HG03520 (cell line): Measurements from ENCODE around the gene MLH1.

Experiments used
- ATAC-seq: cut with Tn5 transposase; IDR thresholded peaks from one replicate; pipeline ENCODE4 v1.9.1; 2021; ENCODE audit warnings: mild to moderate bottlenecking, moderate library complexity; ENCODE audit not compliant: unreplicated experiment

Gene MLH1

DNA sequence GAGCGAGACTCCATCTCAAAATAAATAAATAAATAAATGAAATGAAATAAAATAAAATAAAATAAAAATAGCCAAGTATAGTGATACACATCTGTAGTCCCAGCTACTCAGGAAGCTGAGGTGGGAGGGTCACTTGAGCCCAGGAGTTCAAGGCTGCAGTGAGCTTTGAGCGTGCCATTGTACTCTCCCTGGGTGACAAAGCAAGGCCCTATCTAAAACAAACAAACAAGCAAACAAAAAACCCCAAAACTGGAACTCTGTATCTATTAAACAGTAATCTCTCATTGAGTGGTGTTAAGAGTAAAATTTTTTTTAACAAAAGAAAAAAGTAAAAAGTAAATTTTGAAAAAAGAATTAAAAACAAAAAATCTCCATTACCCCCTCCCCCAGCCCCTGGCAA is 21.2 kb upstream of the MLH1 start:
- ATAC-seq = no peak

DNA sequence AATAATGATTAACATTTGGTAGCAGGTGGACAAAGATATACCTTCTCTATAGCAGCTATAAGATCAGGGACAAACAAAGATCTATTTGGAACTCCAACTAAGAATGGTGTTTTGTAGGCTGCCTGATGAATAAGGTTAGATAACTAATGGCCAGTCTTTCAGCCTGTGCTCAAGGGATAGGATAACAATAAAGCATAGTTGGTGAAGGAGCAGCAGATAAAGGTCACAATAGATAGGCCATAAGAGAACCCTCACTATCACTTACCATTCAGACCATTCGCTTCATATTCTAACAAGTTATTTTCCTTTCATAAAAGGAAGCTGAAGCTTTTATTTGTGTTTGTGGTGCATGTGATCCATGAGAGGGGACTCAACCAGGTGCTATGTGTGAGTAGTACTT is 20.2 kb upstream of the MLH1 start:
- ATAC-seq = no peak

DNA sequence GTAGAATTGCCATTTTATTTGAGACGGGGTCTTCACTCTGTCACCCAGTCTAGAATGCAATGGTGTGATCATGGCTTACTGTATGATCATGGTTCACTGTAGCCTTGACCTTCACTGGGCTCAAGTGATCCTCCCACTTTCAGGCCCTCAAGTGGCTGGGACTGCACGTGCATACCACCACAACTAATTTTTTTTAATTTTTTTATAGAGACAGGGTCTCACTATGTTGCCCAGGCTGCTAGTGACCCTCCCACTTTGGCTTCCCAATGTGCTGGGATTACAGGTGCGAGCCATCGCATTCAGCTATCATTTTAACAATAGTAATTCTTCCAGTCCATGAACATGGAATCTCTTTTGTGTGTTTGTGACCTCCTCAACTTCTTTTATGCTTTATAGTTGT is 12.3 kb upstream of the MLH1 start:
- no peak for ATAC-seq

DNA sequence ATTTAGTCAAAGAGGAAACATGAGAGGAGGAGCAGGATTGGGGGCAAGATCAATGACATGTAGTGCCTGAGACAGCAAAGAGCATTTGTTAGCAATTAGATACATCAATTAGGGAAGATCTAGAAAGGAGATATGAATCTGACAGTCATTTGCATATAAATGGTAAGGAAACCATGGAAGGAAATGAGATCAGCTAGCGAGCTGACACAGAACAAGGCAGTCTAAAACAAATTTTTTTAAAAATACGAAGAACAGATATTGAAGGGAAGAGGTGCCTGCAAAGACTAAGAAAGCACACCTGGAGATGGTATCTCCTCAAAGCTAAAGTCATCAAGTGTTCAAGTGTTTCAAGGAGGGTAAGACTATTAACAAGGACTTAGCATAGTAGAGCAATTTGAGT is 5.0 kb upstream of the MLH1 start:
- no peak for ATAC-seq

DNA sequence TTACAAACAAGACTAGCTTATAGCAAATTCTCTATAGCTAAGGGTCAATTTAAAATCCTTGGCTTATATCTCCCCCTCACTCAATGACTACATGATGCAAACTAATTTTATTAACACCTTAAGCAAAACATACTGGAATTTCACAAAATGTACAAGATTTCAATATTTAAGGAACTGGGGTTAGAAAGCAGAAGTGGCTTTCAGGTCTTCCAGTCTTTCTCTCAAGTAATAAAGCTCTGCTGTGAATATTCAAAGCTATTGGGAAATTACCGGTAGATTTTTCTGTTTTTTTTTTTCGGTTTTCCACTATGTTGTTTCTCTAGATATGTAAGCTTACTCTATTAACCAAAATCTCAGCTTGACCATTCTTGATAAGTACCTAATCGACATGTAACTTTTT is 4.3 kb upstream of the MLH1 start:
- no peak for ATAC-seq

DNA sequence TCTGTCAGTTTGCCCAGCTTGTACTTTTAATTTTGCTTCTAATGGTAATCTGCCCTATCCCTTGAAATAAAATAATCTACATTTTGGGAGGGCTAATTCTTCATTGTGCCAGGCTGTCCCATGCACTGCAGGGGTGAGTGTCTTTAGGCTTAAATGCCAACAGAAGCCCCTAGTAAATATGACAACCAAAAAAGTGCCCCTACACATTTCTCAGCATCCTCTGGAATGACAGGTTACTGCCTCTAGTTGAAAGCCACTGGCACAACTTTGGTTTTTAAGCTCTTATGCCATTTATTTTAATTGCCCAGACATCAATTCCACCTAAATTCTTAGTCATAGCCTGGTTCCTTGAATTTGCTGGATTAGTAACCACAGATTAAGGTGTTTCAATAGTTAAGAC is 3.8 kb upstream of the MLH1 start:
- no peak for ATAC-seq

DNA sequence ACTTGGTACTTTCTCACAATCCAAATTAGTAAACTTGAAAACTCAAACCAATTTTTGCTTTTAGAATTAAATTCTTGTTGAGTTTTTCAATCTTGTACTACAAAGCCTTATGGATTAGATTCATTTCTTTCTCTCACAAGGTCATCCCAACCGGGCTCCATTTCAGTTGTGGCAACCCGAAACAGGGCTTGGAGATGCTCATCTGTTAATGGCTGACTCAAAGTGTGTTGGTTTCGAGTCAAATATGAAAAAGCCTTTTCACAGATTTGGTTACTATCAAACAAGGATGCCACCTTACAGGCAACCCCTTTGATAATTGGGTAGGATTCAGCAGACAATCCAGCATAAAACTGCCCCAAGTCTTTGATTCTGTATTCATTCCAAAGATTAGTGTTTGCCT is 2.2 kb upstream of the MLH1 start:
- no peak for ATAC-seq

DNA sequence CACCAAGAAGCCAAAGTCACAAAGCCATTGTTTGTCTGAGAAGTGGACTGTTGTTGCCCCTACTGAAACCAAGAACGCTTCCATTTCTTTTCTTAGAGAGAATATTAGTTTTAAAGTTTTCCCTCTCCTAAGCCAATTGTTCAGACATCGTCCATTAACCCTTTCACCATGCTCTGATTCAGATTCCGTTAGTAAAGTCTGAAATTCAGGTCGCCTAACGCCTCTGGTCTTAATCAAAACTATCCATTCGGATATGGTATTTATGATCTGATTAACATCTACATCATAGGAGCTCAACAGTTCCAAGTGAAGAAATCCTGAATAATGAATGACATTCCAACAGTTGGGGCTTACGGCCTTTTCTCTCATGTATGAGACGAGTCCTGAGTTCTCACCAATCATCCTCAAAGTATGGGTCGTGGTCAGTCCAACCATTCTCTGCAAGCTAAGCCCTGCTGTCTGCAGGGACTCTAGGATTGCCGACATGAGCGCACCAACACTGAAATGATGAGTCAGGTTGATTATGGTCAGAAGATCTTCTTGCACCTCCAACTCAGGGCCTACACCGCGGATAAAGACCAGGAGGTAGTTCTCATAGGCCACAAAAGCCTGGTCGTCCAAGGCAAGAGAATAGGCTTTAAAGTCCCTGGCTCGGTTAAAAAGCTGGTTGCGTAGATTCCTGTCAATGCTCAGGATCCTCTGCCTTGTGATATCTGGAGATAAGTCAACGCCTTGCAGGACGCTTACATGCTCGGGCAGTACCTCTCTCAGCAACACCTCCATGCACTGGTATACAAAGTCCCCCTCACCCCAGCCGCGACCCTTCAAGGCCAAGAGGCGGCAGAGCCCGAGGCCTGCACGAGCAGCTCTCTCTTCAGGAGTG is 1.2 kb upstream of the MLH1 start:
- ATAC-seq = no peak

DNA sequence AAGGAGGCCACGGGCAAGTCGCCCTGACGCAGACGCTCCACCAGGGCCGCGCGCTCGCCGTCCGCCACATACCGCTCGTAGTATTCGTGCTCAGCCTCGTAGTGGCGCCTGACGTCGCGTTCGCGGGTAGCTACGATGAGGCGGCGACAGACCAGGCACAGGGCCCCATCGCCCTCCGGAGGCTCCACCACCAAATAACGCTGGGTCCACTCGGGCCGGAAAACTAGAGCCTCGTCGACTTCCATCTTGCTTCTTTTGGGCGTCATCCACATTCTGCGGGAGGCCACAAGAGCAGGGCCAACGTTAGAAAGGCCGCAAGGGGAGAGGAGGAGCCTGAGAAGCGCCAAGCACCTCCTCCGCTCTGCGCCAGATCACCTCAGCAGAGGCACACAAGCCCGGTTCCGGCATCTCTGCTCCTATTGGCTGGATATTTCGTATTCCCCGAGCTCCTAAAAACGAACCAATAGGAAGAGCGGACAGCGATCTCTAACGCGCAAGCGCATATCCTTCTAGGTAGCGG is 452 bp upstream of the MLH1 start, which contains the start of gene EPM2AIP1:
Gene EPM2AIP1, minus strand, starts transcription at position 326 of the 520 bp plus-strand sequence. Its CDS starts 54 bp downstream, at position 272.
- peak; percentile 86 for ATAC-seq

DNA sequence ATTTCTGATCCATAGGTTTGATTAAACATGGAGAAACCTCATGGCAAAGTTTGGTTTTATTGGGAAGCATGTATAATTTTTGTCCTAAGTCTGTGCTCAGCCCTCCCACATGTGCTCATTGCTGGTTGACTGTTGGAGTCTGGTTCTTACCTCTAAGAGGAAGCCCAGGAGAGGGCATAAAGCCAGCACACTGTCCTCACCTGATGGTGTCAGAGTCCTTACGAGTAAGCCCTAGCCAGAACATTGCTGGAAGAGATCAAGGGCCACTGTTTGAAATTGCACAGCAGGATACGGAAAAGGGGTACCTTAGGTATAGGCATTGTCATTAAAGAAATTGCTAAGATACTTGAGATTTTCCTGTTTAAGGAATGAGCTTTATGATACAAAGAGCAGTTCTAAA is 21.3 kb downstream of the MLH1 start:
- ATAC-seq = no peak

DNA sequence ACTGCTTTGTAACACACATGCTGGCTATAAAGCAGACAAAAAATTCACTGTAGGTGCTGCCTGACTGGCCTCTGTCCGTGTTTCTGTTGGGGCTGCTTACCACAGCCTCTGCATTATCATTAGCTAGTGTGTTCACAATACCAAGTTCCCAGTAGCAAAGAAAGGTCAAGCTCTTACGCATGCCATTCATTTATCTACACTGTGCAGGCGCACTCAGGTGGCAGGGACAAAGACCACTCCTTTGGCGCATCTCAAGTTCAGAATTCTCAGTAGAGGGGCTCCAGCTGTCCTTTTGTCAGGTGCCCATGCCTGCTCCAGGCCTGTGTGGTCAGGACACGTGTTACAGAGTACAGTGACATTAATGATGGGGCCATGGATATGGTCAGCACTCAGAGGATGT is 22.3 kb downstream of the MLH1 start:
- no peak for ATAC-seq

DNA sequence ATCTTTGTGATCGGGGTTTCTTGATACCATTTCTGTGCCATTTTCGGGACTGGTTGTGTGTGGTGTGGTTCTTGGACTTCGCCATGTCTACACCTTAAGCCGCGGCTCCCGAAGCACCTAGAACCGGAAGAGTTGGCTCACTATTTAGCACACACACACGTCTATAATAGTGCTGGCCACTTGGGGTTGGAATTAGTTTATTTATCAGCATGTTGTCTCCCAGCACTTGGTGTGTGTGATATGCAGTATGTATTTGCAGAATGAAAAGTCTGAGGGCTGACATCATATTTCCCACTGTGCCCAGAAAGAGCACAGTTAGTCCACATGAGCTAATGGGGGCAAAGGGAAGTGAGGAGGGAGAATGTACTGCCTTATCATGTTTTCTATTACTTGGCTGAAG is 23.6 kb downstream of the MLH1 start:
- ATAC-seq = no peak

DNA sequence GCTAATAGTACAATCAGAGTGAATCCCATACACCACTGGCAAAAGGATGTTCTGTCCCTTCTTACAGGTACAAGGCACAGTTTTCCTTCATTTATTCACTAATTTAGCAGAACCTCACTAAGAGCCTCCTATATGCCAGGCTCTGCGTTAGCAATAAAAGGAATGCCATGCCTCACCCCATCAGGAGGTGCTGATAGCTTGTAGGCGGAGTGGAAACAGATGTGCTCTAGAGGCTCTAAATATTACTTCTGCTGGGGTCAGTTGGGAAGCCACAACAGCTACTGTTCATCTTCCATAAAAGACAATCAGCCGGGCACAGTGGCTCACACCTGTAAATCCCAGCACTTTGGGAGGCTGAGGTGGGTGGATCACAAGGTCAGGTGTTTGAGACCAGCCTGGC is 24.4 kb downstream of the MLH1 start:
- ATAC-seq = no peak

DNA sequence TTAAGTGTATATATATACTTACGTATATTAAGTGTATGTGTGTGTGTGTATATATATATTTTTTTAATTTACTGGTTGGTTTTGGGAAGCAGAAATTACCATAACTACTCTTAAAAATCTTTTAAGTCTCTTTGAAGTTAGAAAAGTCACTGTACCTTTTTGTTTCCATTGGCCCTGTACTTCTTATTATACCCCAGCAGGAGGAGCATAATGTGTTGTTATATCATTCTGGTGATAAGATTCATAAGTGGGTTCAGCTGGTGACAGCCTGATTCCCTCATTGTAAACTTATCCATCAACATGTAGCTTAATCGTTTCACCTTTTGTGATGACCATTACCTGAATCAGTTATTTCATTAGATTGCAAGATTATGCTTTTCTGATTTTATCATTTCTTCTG is 30.8 kb downstream of the MLH1 start:
- ATAC-seq = no peak

DNA sequence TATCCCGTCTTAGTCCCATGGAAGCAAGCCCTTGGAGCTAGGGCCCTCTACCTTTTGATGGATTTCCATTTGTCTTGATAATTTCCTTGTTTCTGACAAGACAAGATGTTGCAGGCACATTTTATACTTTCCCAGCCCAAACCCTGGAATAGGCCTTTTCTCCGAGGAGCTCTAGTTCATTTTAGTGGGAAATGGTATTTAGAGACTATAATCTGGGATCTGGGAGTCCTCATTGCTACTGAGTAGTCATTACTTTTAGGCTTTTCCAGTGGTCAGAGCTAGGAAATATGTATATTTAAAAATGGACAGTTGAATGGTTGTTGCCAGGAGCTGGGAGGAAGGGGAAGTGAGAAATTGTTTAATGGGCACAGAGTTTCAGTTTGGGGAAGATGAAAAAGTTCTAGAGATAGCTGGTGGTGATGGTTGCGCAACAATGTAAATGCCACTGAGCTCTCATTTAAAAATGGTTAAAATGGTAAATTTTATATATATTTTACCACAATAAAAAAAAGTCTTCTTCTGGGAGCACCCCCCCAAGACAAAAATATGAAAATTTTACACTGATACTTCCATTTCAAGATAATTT is 31.6 kb downstream of the MLH1 start:
- ATAC-seq = no peak

DNA sequence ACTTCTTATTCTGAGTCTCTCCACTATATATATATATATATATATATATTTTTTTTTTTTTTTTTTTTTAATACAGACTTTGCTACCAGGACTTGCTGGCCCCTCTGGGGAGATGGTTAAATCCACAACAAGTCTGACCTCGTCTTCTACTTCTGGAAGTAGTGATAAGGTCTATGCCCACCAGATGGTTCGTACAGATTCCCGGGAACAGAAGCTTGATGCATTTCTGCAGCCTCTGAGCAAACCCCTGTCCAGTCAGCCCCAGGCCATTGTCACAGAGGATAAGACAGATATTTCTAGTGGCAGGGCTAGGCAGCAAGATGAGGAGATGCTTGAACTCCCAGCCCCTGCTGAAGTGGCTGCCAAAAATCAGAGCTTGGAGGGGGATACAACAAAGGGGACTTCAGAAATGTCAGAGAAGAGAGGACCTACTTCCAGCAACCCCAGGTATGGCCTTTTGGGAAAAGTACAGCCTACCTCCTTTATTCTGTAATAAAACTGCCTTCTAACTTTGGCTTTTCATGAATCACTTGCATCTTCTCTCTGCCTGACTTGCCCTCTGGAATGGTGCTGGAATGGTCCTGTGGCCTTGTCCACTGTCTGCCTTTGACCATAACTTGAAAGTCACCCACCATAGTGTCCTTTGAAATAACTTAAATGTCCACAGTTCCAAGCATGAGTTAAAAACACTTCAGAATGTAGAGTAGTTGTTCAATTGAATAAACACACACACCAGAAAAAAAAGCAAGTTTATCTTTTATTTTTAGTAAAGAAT is 32.4 kb downstream of the MLH1 start:
- no peak for ATAC-seq

DNA sequence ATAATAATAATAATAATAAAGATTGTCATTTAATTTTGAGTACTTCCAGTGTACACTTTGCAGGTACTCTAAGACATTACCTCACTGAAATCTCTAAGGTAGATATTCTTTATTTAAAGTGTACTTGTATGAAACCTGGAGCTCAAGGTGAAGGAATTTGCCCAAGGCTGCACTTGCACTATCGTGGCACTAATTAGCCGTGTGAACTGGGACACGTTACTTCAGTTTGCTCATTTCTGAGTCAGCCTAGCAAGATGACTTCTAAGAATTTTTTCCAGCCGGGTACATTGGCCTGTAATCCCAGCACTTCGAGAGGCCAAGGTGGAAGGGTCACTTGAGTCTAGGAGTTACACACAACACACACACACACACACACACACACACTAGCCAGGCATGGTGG is 33.5 kb downstream of the MLH1 start:
- no peak for ATAC-seq

DNA sequence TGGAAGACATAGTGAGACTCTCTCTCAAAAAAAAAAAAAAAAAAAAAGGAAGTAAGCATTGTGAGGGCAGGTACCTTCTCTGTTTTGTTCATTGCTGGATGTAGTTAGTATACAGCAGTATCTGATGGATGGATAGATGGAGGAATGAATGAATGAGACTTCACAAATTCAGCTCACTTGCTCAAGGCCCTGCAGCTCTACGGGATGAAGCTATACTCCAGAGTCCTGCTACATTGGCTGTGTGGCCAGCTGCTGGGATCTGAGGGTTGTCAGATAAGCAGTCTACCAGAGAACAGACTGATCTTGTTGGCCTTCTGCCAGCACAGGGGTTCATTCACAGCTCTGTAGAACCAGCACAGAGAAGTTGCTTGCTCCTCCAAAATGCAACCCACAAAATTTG is 35.0 kb downstream of the MLH1 start:
- ATAC-seq = no peak

DNA sequence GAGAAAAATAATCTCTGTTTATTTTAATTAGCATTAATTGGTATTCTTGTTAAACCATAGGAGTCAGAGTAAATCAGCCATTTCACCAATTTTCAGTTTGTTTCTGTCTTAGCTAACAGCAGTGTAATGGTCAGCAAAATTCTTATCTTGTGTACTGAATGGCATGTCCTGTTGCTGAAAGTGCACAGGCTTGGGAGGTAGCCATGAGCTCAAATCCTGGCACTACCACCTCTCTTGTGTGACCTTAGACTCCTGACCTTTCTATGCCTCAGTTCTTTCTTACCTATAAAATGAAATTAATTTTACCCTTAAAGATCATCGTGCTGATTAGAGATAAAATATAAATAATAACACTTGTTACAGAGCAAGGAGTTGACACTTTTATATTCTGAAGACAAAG is 35.8 kb downstream of the MLH1 start:
- no peak for ATAC-seq

DNA sequence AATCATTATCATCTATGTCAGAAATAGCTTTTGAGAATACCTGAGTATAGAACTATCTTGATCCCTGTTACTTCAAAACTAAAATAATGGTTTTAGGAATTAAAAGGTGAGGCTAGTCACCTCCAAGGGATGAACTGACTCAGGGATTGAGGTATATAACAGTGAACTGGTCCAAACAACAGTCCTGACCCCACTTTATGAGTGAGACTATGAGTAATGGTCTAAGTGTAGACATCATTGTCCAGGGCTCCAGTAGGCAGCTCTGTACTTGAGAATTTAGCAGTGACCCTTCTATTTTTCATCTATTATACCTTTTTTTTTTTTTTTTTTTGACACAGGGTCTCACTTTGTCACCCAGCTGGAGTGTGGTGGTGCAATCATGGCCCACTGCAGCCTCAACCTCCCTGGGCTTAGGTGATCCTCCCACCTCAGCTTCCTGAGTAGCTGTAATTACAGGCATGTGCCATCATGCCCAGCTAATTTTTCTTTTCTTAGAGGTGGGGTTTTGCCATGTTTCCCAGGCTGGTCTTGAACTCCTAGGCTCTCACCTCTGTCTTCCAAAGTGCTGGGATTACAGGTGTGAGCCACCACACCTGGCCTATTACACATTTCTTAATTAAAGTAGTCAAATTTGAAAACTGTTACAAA is 36.3 kb downstream of the MLH1 start:
- no peak for ATAC-seq

DNA sequence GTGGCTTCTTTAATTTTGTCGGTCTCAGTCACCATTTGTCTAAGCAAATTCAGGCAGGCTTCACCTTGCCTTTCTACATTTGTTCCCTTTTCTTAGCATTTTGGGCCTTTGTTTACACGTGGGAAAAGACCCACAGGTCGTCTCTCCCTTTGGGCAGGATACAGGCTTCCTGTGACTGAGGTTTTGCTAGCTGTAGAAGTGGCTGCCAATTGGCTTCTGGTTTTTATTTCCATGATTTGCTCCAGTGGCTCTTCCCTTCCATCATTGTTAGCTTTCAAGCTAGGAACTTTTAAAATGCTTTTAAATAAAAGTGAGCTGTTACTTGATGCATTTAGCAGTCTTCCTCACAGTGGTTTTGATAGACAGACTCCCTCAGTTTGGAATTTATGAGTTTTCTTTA is 37.3 kb downstream of the MLH1 start:
- no peak for ATAC-seq
